ENCODE data around the gene HSPA1A. TPM values are rescaled to one million over a fixed set of nuclear protein-coding genes. Genes with fewer than 3 reads are reported as not detected.

The HSPA1A gene
- total and polyA plus RNA-seq, 9 of the 15 experiments (the other 6 are each of a cell fraction or from before 2014, with no cell fraction given): 2.2 to 273 (median 107) TPM

DNA sequence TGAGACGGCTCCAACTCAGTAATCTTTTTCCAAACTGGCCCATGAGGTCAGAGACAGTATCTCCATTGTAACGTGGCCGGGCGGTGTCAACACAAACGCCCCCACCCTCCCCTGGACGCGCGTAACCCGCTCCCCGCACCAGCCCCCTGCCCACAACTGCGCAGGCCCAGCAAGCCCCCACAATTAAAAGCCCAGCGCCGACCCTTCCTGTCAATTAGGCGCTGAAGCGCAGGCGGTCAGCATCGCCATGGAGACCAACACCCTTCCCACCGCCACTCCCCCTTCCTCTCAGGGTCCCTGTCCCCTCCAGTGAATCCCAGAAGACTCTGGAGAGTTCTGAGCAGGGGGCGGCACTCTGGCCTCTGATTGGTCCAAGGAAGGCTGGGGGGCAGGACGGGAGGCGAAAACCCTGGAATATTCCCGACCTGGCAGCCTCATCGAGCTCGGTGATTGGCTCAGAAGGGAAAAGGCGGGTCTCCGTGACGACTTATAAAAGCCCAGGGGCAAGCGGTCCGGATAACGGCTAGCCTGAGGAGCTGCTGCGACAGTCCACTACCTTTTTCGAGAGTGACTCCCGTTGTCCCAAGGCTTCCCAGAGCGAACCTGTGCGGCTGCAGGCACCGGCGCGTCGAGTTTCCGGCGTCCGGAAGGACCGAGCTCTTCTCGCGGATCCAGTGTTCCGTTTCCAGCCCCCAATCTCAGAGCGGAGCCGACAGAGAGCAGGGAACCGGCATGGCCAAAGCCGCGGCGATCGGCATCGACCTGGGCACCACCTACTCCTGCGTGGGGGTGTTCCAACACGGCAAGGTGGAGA, at the start of gene HSPA1A, which contains the start of gene HSPA1L (continued):
- TF ChIP-seq, protein P1, sequence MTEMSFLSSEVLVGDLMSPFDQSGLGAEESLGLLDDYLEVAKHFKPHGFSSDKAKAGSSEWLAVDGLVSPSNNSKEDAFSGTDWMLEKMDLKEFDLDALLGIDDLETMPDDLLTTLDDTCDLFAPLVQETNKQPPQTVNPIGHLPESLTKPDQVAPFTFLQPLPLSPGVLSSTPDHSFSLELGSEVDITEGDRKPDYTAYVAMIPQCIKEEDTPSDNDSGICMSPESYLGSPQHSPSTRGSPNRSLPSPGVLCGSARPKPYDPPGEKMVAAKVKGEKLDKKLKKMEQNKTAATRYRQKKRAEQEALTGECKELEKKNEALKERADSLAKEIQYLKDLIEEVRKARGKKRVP (CRISPR knock-in tag; IDR thresholded peaks at IDR 0.05): peak; percentile 79
- TF ChIP-seq L3MBTL2 (IDR thresholded peaks at IDR 0.05) (peak; percentile 77), SMAD1 (IDR thresholded peaks at IDR 0.05; ENCODE audit: low read depth, low read length, partially characterized antibody) (peak; percentile 96), MECOM (CRISPR knock-in tag; IDR thresholded peaks at IDR 0.05) (peak; percentile 87), NR2F6 (CRISPR knock-in tag; IDR thresholded peaks at IDR 0.05) (peak; percentile 93), LEF1 (IDR thresholded peaks at IDR 0.05) (no peak; the same call in 1 of the 2 replicates), KLF6 (CRISPR knock-in tag; IDR thresholded peaks at IDR 0.05; ENCODE audit: borderline replicate concordance) (0 out of 2 replicates have a peak, but pooled peaks have one; percentile 28), CEBPG (CRISPR knock-in tag; IDR thresholded peaks at IDR 0.05) (0 out of 2 replicates have a peak, but pooled peaks have one; percentile 40), CEBPG (tag; conservative IDR thresholded peaks at IDR 0.05 in 1 of 2, IDR thresholded peaks at IDR 0.05 in 1 of 2) (no peak), SMAD4 (CRISPR knock-in tag; conservative IDR thresholded peaks at IDR 0.05) (peak; percentile 81), PHF8 (IDR thresholded peaks at IDR 0.05; ENCODE audit: borderline replicate concordance, low read length) (peak; percentile 64), ZNF124 (CRISPR knock-in tag; IDR thresholded peaks at IDR 0.05) (no peak), IRF2 (CRISPR knock-in tag; IDR thresholded peaks at IDR 0.05) (no peak), ZSCAN32 (CRISPR knock-in tag; IDR thresholded peaks at IDR 0.05) (peak; percentile 66; the same call in 1 of the 2 replicates), NEUROD1 (IDR thresholded peaks at IDR 0.05; ENCODE audit: borderline replicate concordance, low read depth, low read length, partially characterized antibody) (peak; percentile 87), NCOA1 (IDR thresholded peaks at IDR 0.05; ENCODE audit: low read depth) (peak; percentile 77; the same call in 1 of the 2 replicates), ZNF347 (CRISPR knock-in tag; IDR thresholded peaks at IDR 0.05; ENCODE audit: low read depth) (no peak)
- TF ChIP-seq, protein P2, sequence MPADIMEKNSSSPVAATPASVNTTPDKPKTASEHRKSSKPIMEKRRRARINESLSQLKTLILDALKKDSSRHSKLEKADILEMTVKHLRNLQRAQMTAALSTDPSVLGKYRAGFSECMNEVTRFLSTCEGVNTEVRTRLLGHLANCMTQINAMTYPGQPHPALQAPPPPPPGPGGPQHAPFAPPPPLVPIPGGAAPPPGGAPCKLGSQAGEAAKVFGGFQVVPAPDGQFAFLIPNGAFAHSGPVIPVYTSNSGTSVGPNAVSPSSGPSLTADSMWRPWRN (IDR thresholded peaks at IDR 0.05; ENCODE audit: low read depth): no peak
- TF ChIP-seq, protein P3, sequence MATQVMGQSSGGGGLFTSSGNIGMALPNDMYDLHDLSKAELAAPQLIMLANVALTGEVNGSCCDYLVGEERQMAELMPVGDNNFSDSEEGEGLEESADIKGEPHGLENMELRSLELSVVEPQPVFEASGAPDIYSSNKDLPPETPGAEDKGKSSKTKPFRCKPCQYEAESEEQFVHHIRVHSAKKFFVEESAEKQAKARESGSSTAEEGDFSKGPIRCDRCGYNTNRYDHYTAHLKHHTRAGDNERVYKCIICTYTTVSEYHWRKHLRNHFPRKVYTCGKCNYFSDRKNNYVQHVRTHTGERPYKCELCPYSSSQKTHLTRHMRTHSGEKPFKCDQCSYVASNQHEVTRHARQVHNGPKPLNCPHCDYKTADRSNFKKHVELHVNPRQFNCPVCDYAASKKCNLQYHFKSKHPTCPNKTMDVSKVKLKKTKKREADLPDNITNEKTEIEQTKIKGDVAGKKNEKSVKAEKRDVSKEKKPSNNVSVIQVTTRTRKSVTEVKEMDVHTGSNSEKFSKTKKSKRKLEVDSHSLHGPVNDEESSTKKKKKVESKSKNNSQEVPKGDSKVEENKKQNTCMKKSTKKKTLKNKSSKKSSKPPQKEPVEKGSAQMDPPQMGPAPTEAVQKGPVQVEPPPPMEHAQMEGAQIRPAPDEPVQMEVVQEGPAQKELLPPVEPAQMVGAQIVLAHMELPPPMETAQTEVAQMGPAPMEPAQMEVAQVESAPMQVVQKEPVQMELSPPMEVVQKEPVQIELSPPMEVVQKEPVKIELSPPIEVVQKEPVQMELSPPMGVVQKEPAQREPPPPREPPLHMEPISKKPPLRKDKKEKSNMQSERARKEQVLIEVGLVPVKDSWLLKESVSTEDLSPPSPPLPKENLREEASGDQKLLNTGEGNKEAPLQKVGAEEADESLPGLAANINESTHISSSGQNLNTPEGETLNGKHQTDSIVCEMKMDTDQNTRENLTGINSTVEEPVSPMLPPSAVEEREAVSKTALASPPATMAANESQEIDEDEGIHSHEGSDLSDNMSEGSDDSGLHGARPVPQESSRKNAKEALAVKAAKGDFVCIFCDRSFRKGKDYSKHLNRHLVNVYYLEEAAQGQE (IDR thresholded peaks at IDR 0.05; ENCODE audit: borderline replicate concordance): no peak
- TF ChIP-seq, protein P3 (CRISPR knock-in tag; IDR thresholded peaks at IDR 0.05; ENCODE audit: low read depth): peak; percentile 87
